Ramos (cell line): ENCODE data around the gene UBTD2.

Experiments
- in situ Hi-C: fragments of 300-500 bp; cut with MboI; formaldehyde crosslinking; loops from one replicate; pipeline ENCODE4 v1.14.3; 2022; ENCODE audit warnings: low sequenced_read_pairs; ENCODE audit not compliant: unreplicated experiment

Gene UBTD2

GRCh38 chr5:172264815-172265395 is 18.7 kb downstream of the UBTD2 start:
- in situ Hi-C loops = no loop called here

GRCh38 chr5:172255444-172255843 is 28.1 kb downstream of the UBTD2 start:
- in situ Hi-C loops = no loop called here

- in situ Hi-C loops = no loop called here
These were observed 31.1 kb downstream of the UBTD2 start for GRCh38 chr5:172252501-172252900.

GRCh38 chr5:172251419-172251818 is 32.1 kb downstream of the UBTD2 start:
- in situ Hi-C loops = no loop called here

- in situ Hi-C loops = no loop called here
These were observed 34.9 kb downstream of the UBTD2 start for GRCh38 chr5:172248637-172249036.

- in situ Hi-C loops = no loop called here
These were observed 37.9 kb downstream of the UBTD2 start for GRCh38 chr5:172245703-172246125.

- in situ Hi-C loops = no loop called here
These were observed 38.5 kb downstream of the UBTD2 start for GRCh38 chr5:172245046-172245445.

- in situ Hi-C loops = no loop called here
These were observed 40.3 kb downstream of the UBTD2 start for GRCh38 chr5:172243302-172243701.

GRCh38 chr5:172238334-172238733 is 45.2 kb downstream of the UBTD2 start:
- in situ Hi-C loops = no loop called here

GRCh38 chr5:172235827-172236736 is 47.5 kb downstream of the UBTD2 start:
- in situ Hi-C loops = no loop called here

GRCh38 chr5:172235132-172235780 is 48.3 kb downstream of the UBTD2 start:
- in situ Hi-C loops = no loop called here

- in situ Hi-C loops = no loop called here
These were observed 49.5 kb downstream of the UBTD2 start for GRCh38 chr5:172234031-172234430.

- in situ Hi-C loops = no loop called here
These were observed 53.7 kb downstream of the UBTD2 start for GRCh38 chr5:172229904-172230303.

GRCh38 chr5:172224996-172225395 is 58.6 kb downstream of the UBTD2 start:
- in situ Hi-C loops = no loop called here

GRCh38 chr5:172223901-172224873 is 59.4 kb downstream of the UBTD2 start:
- in situ Hi-C loops = no loop called here

GRCh38 chr5:172219296-172219695 is 64.3 kb downstream of the UBTD2 start:
- in situ Hi-C loops = no loop called here

- in situ Hi-C loops = no loop called here
These were observed 67.2 kb downstream of the UBTD2 start for GRCh38 chr5:172216345-172216744.

- in situ Hi-C loops = no loop called here
These were observed 70.4 kb downstream of the UBTD2 start for GRCh38 chr5:172213126-172213525.

GRCh38 chr5:172211676-172212075 is 71.9 kb downstream of the UBTD2 start:
- in situ Hi-C loops = no loop called here

GRCh38 chr5:172209714-172210113 is 73.8 kb downstream of the UBTD2 start:
- in situ Hi-C loops = no loop called here
